Neural progenitor cell (in vitro differentiated cells): ENCODE results near the gene PCNX3. TPM values are rescaled to one million over a fixed set of nuclear protein-coding genes. Genes with fewer than 3 reads are reported as not detected.

ENCODE experiments used
- DNase-seq: peaks from one replicate; pipeline ENCODE4 v3.0.0-alpha.2; 2016; ENCODE audit warnings: low spot score
- H2AFZ ChIP-seq: fragments of 200-600 bp; sonication (generic); replicated peaks from 2 replicates; pipeline ENCODE4 v1.6.1; 2016; ENCODE audit warnings: antibody characterized with exemption
- H3F3A ChIP-seq: fragments of 200-600 bp; sonication (generic); 2 replicates; pipeline ENCODE4 v1.6.1; 2016; ENCODE audit warnings: antibody characterized with exemption, low read depth
- H3K27ac ChIP-seq: fragments of 200-600 bp; sonication (generic); 2 replicates; pipeline ENCODE4 v1.5.1; 2016; ENCODE audit warnings: mild to moderate bottlenecking
- H3K27me3 ChIP-seq: fragments of 200-600 bp; sonication (generic); 2 replicates; pipeline ENCODE4 v1.6.1; 2016; ENCODE audit warnings: mild to moderate bottlenecking, moderate library complexity
- H3K36me3 ChIP-seq: fragments of 200-600 bp; sonication (generic); 2 replicates; pipeline ENCODE4 v1.5.1; 2016
- H3K4me1 ChIP-seq: fragments of 200-600 bp; sonication (generic); 2 replicates; pipeline ENCODE4 v1.6.1; 2016; ENCODE audit warnings: mixed run types
- H3K4me2 ChIP-seq: fragments of 200-600 bp; sonication (generic); 2 replicates; pipeline ENCODE4 v1.6.1; 2016
- H3K4me3 ChIP-seq: fragments of 200-600 bp; sonication (generic); 2 replicates; pipeline ENCODE4 v1.5.1; 2016
- H3K79me2 ChIP-seq: fragments of 200-600 bp; sonication (generic); 2 replicates; pipeline ENCODE4 v1.6.1; 2016; ENCODE audit warnings: low read depth
- H3K9ac ChIP-seq: fragments of 200-600 bp; sonication (generic); 2 replicates; pipeline ENCODE4 v1.6.1; 2016
- H3K9me3 ChIP-seq: fragments of 200-600 bp; sonication (generic); 2 replicates; pipeline ENCODE4 v1.5.1; 2016; ENCODE audit warnings: low read depth
- H4K20me1 ChIP-seq: fragments of 200-600 bp; sonication (generic); 2 replicates; pipeline ENCODE4 v1.6.1; 2016; ENCODE audit warnings: low read depth
- H3K27ac Mint-ChIP-seq: 3 replicates; pipeline ENCODE4 v1.8.0; 2021; ENCODE audit warnings: mixed read lengths
- H3K27me3 Mint-ChIP-seq: 2 replicates; pipeline ENCODE4 v1.8.0; 2022; ENCODE audit warnings: low read depth, mild to moderate bottlenecking, inconsistent platforms, moderate library complexity, mixed read lengths; ENCODE audit not compliant: insufficient read depth
- H3K36me3 Mint-ChIP-seq: 3 replicates; pipeline ENCODE4 v1.8.0; 2021; ENCODE audit warnings: mixed read lengths
- H3K4me1 Mint-ChIP-seq: 3 replicates; pipeline ENCODE4 v1.8.0; 2021; ENCODE audit warnings: mixed read lengths
- H3K4me3 Mint-ChIP-seq: 3 replicates; pipeline ENCODE4 v1.8.0; 2021; ENCODE audit warnings: mild to moderate bottlenecking, moderate library complexity, mixed read lengths
- H3K9me3 Mint-ChIP-seq: 3 replicates; pipeline ENCODE4 v1.8.0; 2020; ENCODE audit warnings: mixed read lengths
- CTCF ChIP-seq: fragments of 200-600 bp; sonication (generic); IDR thresholded peaks from 2 replicates; pipeline ENCODE4 v1.5.1; 2017; ENCODE audit warnings: antibody characterized with exemption, mild to moderate bottlenecking
- EZH2 ChIP-seq: fragments of 200-600 bp; sonication (generic); IDR thresholded peaks from 2 replicates; pipeline ENCODE4 v1.6.1; 2017; ENCODE audit warnings: antibody characterized with exemption, mild to moderate bottlenecking, moderate library complexity
- EZH2phosphoT487 ChIP-seq: fragments of 200-600 bp; sonication (generic); IDR thresholded peaks from 2 replicates; pipeline ENCODE4 v1.6.1; 2017; ENCODE audit warnings: antibody characterized with exemption
- total RNA-seq: library from RNA; depleted of rRNA; stranded (reverse); fragments of >200 nt; gene quantifications from 2 replicates; pipeline ENCODE4 v1.2.3, GENCODE V29; 2015; ENCODE audit warnings: low replicate concordance

PCNX3 gene
- total RNA-seq, 1 donor from 2014 or later = 6.6 TPM

- peaks cover 16% of the 10 kb centered on the region for H3K36me3 Mint-ChIP-seq
- no peaks in the 10 kb centered on the region for H3K9me3 Mint-ChIP-seq
- Histone ChIP-seq H3K4me1 (peaks cover 25% of the 10 kb centered on the region), H4K20me1 (peaks cover 61% of the 10 kb centered on the region), H3K4me2 (no peak overlapping the region), H3K9ac (no peak overlapping the region), H3K9me3 (no peaks in the 10 kb centered on the region), H3K27ac (no peak overlapping the region), H2AFZ (no peak overlapping the region), H3K4me3 (no peak overlapping the region), H3K27me3 (peaks cover 7% of the 10 kb centered on the region), H3F3A (peaks cover 26% of the 10 kb centered on the region), H3K79me2 (peaks cover 25% of the 10 kb centered on the region), H3K36me3 (peaks cover 2% of the 10 kb centered on the region)
- TF ChIP-seq CTCF (no peak), EZH2 (no peak), EZH2phosphoT487 (no peak)
- DNase-seq = no peak
- no peak overlapping the region for H3K4me3 Mint-ChIP-seq
- H3K4me1 Mint-ChIP-seq = peaks cover 40% of the 10 kb centered on the region
- peaks cover 9% of the 10 kb centered on the region for H3K27me3 Mint-ChIP-seq
- H3K27ac Mint-ChIP-seq = peak overlapping the region; percentile 46
Measured at GRCh38 chr11:65609229-65609628, 6.3 kb upstream of the PCNX3 start.

GRCh38 chr11:65609665-65610064, 5.9 kb upstream of the PCNX3 start:
- Histone ChIP-seq H3K27me3 (peaks cover 7% of the 10 kb centered on the region), H3K9me3 (no peaks in the 10 kb centered on the region), H3K36me3 (peaks cover 2% of the 10 kb centered on the region), H2AFZ (no peak overlapping the region), H3F3A (peaks cover 30% of the 10 kb centered on the region), H3K9ac (no peak overlapping the region), H3K79me2 (peaks cover 27% of the 10 kb centered on the region), H3K4me1 (peaks cover 25% of the 10 kb centered on the region), H3K27ac (no peak overlapping the region), H3K4me3 (no peak overlapping the region), H4K20me1 (peaks cover 61% of the 10 kb centered on the region), H3K4me2 (no peak overlapping the region)
- TF ChIP-seq EZH2 (no peak), CTCF (no peak), EZH2phosphoT487 (no peak)
- Mint-ChIP-seq H3K36me3 (peaks cover 16% of the 10 kb centered on the region), H3K4me3 (no peak overlapping the region), H3K9me3 (no peaks in the 10 kb centered on the region), H3K27me3 (peaks cover 11% of the 10 kb centered on the region), H3K4me1 (peaks cover 40% of the 10 kb centered on the region), H3K27ac (peak overlapping the region; percentile 46)
- DNase-seq = no peak

- Mint-ChIP-seq H3K4me3 (peak overlapping the region; percentile 25), H3K9me3 (no peaks in the 10 kb centered on the region), H3K36me3 (peaks cover 16% of the 10 kb centered on the region), H3K27me3 (peaks cover 11% of the 10 kb centered on the region), H3K4me1 (peaks cover 43% of the 10 kb centered on the region), H3K27ac (no peak overlapping the region)
- Histone ChIP-seq H3K9me3 (no peaks in the 10 kb centered on the region), H3K36me3 (peaks cover 2% of the 10 kb centered on the region), H3K27ac (no peak overlapping the region), H3K79me2 (peaks cover 27% of the 10 kb centered on the region), H3F3A (peaks cover 34% of the 10 kb centered on the region), H3K4me3 (no peak overlapping the region), H3K9ac (peak overlapping the region; percentile 16), H3K27me3 (peaks cover 7% of the 10 kb centered on the region), H4K20me1 (peaks cover 61% of the 10 kb centered on the region), H3K4me1 (peaks cover 25% of the 10 kb centered on the region), H2AFZ (no peak overlapping the region), H3K4me2 (no peak overlapping the region)
- TF ChIP-seq CTCF (no peak), EZH2phosphoT487 (no peak), EZH2 (no peak)
- DNase-seq = no peak
Measured at GRCh38 chr11:65610404-65610803, 5.2 kb upstream of the PCNX3 start.
